Lower leg skin (tissue), 3 donors: ENCODE measurements around the gene CALN1.

Experiments used
- POLR2A ChIP-seq, 2 donors: fragments of 450-650 bp; IDR thresholded peaks; one replicate each; pipeline ENCODE4 v1.6.1; 2016 to 2017; ENCODE audit warnings: antibody characterized with exemption in 2 of 2, mild to moderate bottlenecking in 1 of 2, moderate library complexity in 1 of 2
- TF ChIP-seq, protein P1 (sequence below), 3 donors: fragments of 450-650 bp; IDR thresholded peaks; one replicate each; pipeline ENCODE4 v1.5.1; 2016; ENCODE audit warnings: antibody characterized with exemption in 3 of 3, mild to moderate bottlenecking in 3 of 3, moderate library complexity in 2 of 3

- TF ChIP-seq, protein P1, sequence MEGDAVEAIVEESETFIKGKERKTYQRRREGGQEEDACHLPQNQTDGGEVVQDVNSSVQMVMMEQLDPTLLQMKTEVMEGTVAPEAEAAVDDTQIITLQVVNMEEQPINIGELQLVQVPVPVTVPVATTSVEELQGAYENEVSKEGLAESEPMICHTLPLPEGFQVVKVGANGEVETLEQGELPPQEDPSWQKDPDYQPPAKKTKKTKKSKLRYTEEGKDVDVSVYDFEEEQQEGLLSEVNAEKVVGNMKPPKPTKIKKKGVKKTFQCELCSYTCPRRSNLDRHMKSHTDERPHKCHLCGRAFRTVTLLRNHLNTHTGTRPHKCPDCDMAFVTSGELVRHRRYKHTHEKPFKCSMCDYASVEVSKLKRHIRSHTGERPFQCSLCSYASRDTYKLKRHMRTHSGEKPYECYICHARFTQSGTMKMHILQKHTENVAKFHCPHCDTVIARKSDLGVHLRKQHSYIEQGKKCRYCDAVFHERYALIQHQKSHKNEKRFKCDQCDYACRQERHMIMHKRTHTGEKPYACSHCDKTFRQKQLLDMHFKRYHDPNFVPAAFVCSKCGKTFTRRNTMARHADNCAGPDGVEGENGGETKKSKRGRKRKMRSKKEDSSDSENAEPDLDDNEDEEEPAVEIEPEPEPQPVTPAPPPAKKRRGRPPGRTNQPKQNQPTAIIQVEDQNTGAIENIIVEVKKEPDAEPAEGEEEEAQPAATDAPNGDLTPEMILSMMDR (IDR thresholded peaks at IDR 0.05), result no peak
- TF ChIP-seq POLR2A (IDR thresholded peaks at IDR 0.05), result no peak
These were observed 4.7 kb upstream of the CALN1 start for GRCh38 chr7:72416846-72417245.
